Stimulated activated CD4-positive, alpha-beta T cell treated with anti-CD3 and anti-CD28 coated beads, Interleukin-1b, Interleukin-23, amount 100 ng/mL, for 48 hours (primary cell): ENCODE measurements around the gene PIMREG.

ENCODE experiments used
- DNase-seq: peaks from one replicate; pipeline ENCODE4 v3.0.0-alpha.2; 2020

PIMREG gene, protein sequence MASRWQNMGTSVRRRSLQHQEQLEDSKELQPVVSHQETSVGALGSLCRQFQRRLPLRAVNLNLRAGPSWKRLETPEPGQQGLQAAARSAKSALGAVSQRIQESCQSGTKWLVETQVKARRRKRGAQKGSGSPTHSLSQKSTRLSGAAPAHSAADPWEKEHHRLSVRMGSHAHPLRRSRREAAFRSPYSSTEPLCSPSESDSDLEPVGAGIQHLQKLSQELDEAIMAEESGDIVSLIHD

DNA sequence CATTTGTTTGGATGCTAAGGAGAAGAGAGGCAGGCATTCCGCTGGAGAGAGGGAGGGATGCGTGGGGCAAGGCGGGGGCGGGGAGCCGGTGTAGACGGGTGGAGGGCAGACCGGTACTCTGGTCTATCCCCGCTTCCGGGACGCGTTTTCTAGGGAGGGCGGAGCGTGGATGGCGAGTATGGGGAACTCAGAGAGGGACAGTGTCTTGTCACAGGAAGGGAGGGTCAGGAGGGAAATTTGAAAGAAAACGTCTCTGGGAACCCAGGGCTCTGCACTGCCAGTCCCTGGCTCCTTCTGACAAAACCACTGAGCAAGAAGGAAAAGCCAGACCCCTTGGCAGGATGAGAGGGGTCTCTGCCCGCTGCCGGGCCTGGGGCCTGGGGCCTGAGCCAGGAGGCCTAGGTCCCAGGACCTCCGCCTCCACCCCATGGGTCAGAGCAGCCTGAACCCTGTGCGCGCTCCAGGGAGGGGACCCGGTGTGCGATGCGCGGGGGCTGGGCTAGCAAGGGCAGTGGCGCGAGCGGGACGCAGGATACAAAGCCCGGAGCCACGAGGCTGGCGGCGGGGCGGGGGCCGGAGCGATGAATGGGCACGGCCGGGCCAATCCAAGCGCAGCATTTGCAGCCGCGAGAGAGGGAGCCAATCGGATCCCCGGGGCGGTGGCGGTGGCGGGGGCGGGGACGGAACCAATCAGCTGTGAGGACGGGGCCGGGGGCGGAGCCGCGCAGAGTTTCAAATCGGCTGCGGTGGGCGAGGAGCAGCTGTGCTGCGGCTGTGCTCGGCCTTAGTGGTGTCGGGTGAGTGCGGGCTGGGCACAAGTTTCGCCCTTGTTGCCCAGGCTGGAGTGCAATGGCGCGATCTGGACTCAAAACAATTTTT is at the start of gene PIMREG:
PIMREG (plus strand) TSS at position 764 of the 879 bp plus-strand sequence. CDS start 656 bp downstream, outside the sequence.
- DNase-seq: peak; percentile 95

DNA sequence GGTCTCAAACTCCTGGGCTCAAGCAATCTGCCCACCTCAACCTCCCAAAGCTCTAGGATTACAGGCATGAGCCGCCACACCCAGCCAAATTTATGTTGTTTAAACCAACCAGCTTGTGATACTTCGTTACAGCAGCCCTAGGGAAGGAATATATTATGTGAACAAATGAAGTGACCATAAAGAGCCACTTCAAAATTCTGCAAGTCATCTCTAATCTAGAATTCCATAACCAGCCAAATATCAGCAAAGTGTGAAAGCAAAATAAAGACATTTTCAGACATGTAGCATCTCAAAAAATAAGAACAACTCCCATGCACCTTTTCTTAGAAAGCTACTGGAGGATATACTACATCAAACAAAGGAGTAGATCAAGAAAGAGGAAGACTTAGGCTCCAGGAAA is 45.3 kb upstream of the PIMREG start:
- DNase-seq: no peak

DNA sequence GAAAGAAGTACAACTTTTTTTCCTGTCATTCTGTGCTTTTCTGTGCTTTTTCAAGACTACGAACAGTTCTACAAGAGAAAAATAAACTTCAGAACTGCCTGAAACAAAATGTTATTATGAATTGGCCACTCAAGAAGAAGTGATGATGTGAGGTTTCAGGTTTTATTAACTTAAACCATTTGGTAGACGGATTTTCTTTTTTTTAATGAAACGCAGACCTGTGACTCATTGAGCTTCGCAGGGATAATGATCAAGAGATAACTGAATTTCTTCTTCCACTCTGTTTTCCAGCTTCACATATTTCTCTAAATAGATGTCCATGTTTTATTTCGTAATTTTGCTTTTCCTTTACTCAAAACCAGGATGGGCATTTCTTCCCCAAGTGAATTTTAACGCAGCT is 42.0 kb upstream of the PIMREG start:
- DNase-seq: no peak

DNA sequence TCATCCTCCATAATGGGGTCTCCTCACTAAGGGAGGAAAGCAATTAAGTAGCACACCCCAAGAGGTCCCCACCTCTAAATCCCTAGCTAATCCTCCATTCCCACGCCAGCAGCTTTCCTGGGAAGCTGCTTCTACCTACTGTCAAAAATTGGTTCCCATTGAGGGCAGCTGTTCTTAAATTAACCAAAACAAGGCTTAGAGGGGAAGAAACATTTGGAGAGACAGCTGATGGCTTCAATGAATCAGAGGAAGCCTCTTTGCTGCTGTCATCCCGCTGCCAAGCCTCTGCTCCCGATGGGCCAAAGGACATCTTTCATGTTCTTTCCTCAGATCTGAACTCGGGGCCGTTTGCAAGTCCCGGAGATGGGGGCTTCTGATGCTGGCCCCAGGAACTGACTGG is 36.0 kb upstream of the PIMREG start:
- no peak for DNase-seq

DNA sequence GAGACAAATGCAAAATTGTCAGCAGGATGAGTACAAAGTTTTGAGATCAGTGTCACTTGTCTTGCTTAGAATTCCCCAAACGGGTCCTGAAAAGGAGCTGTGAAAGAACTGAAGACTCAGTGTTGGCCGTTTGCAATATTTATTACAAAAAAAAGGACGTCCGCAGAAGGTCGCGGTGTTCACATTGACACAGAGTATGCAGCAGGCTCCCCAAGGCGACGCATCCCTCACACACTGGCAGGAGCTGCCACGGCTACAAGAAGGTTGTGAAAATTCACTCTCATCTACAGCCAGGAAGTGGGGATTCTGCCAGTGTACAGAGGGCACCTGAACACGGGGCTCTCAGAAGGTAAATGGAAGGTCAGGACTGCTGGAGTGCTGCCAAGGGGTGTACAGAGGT is 35.5 kb upstream of the PIMREG start:
- no peak for DNase-seq

DNA sequence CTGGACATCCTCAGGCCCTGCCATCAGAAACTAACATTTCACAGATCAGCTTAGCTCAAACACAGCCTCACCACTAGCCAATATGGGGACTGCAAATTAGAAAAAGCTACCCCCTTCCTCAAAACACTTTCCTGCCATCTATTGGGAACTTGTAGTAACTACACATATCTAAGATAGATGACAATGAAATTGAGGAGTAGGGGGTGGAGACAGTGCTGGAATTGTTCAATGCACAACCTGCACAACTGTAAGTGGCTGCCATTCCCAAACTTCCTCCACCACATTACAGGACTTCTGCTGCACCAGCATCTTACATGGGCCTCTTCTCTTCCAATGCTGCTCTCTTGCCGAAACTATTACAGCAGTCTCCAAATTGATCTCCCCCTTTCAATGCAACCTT is 31.2 kb upstream of the PIMREG start:
- no peak for DNase-seq

DNA sequence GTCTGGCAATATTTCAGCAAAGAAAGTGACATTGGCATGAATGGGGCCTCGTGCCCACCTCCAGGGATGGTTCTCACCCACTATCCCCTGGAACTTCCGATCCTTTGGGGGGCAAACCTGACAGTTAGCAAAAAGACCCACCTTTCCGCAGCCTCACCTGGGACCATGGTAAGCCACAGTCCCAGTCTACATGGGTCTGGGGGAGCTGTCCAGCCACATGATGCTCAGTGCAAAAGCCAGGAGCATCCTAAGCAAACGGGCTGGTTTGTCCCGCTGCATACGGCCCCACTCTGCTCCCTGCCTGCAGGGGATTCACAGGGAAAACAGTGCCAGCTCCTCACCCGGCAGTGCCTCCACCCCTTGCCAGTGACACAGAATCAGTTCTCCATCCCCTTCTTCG is 28.6 kb upstream of the PIMREG start:
- DNase-seq: no peak

DNA sequence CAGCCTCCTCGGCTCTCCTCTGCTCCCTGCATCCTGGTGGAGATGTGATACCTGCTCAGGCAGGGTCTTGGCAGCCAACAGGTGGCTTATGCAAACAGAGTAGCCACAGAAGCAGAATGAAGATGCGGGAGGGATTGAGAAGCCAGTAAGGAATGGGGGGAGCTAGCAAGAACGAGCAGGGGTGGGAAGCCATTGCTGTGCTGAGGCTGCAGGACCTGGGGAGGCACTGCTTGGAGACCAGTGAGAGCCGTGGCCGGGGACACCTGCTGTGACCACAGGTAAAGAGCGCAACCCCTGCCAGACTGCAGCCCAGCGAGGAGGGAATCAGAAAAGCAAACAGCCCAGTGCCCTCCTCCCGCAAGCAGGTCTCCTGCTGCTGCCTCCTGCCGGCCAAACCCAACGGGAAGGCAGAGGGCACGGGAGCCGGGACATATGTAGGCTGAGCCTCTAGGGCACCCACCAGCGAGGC is 24.0 kb upstream of the PIMREG start:
- peak; percentile 19 for DNase-seq

DNA sequence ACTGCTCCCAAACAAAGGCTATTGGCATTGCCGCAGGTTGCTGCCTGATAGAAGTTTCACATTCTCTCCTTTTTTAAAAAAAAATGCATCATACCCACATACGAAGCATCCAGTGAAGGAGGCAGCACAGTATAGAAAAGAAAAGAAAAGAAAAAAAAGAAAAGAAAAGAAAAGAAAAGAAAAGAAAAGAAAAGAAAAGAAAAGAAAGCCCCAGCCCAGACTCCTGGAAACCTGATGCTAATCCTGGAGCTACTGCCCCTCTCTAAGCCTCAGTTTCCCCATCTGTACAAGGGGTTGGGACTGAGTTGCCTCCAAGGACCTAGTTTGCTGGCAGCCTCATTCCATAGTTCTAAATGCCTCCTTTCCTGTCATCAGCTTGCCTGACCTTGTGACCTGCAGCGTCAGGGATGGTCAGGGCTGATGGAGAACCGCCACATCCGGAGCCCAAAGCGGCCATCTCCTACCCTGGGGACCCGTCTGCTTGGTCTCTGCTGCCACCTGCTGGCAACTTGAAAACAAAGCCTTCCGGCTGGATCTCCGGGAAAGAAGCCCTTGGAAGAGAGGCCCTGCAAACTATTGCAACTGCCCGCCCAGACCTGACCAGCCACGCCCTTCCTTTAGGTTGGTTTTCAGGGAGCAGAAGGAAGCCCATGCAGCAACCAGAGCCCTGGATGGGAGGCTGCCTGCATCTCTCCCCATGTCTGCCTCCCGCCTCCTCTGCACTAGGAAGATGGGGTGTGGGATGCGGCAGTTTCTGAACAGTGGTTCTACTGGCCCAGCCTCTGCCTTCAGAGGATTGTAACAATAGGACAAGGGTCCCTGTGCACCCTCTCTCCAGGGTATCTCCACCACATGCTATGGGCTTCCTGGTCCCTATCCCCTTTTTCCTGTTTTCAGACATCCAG is 22.3 kb upstream of the PIMREG start:
- DNase-seq: peak; percentile 67

DNA sequence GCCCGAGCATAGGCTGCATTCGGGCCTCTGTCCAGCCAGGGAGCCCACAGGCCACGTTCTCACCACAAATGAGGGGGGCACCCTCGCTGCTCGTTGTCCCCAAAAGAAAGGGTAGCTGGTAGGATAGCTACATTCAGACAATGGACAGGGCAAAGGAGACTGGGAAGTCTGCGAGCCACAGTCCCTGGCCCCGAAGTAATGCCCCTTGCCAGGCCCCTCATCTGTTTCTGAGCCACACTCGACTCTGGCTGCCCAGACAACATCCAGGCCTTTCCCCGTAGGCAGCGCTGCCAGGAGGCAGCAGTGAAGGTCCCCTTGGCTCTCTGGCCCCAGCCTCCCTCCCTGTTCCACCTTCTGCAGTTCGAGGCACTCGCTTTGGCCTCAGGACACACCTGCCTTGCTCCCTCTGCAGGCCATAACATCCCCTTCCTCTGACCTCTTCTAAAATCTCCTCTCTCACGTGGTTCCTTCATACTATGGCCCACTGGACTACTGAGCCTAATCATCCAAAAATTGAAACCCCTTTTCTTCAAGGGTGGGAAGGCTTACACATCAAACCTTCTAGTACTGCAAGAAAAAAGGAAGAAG is 21.5 kb upstream of the PIMREG start:
- no peak for DNase-seq

DNA sequence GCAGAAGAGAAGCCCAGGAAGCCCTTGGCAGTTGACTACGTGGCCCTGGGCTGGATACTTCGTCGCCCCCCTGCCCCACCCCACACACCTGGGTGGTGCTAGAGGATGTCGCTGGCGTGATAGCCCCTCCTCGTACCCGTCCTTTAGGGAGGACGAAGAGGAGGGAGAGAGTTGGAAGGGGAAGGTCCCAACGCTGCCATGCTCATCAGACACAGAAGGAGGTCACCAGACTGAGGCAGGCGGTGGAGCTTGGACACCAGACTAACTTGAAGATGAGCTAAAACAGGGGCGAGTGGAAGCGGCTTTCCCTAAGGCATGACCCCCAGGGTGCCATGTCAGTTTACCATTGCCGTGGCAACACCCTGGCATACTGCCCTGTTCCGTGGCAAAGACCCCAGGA is 20.3 kb upstream of the PIMREG start:
- DNase-seq: no peak

DNA sequence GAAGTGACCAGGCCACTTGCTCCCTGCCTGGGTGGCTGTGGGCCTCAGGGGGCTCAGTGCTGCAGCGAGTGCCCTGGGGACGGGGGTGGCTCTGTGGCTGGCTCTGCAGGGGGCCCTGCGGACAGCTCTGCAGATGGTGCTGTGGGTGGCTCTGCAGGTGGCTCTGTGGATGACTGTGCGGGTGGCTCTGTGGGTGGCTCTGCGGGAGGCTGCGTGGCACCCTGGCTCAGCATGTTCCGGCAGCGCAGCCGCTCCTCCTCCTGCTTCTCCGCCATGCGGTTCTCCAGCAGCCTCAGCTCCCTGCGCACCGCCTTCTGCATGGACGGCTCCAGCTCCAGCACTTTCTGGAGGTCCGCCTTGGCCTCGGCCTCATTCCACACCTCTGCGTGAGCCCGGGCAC is 18.8 kb upstream of the PIMREG start:
- DNase-seq: no peak

DNA sequence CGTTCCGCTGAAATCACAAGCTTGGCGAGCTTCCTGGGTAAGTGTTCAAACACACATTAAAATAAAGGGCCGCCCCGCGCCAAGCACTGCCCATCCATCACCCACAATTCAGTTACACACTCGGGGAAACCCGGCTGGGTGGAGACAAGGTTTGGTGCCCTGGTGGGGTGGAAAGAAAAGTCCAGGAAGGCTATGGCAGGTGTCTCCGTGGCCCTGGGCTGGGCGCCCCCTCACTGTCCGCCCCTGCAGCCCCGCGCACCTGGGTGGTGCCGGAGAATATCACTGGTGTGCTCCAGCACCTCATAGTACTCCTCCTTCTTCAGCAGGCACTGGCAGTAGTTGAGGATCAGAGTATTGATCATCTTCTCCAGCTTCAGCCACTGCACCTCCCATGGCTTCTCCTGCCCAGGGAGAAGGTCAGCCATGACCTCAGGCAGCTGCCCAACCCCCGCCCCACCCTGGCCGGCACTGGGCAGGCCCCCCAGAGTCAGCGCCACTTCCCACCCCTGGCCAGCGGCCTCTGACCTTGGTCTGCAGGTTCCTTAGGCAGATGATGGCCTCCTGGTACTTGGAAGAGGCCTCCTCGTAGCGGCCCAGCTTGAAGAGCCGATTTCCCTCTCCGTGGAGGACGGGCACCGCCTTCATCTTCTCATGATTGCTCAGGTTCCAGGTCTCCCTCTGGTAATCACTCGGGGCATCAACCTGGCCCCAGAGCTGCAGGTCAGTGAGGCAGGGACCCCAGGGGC is 17.7 kb upstream of the PIMREG start:
- DNase-seq: no peak

DNA sequence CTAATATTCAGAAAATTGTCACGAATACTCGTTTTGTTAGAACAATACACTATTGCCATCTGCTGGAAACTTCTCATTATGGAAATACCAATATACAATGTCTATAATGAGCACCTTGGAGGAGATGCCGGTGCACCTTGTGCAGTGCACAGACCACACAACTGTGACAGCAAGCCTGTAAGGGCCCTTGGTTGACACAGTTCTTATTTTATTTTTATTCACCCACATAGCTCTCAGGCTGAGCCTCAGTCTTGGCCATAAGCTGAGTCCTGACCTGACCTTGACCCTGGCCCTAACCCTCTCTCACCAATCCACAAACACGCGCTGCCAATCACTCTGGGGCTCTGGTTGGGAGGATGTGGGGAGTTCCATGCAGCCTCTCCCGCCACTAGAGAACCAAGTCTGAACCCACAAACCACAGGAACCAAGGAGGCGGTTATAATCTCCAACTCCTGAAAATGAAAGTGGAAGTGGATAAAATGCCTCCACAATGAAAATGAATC is 16.9 kb upstream of the PIMREG start:
- DNase-seq: peak; percentile 31

DNA sequence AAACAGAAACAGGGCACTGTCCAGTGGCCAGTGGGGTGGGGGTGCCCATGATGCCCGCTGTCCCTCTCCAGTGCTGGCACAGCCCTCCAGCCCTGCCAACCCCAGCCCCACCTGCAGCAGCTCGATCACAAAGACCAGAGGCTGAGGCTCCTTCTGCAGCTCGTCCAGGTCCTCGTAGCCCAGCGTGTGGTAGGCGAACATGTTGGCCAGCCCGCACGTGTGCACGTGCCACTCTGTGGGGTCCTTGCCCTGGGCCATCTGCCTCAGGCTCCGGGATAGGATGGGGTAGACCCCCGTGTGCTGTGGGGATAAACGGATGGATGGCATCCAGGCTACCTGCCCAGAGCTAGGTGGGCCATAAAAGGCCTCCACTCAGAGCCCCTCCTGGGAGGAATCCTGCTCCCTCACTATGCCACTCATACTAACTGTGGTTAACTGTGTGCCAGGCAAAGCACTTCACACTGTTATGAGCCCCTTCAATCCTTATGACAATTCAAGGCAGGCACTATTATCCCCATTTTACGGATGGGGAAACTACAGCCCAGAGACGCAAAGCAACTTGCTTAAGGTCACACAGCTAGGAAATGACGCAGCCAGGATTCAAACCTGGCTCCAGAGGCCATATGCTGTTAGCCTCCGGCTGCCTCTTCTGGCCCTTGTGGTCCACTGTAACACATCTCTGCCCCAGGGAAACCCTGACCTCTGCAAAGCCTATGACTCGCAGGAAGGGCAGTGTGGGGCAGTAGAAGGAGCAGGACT is 15.9 kb upstream of the PIMREG start:
- no peak for DNase-seq

DNA sequence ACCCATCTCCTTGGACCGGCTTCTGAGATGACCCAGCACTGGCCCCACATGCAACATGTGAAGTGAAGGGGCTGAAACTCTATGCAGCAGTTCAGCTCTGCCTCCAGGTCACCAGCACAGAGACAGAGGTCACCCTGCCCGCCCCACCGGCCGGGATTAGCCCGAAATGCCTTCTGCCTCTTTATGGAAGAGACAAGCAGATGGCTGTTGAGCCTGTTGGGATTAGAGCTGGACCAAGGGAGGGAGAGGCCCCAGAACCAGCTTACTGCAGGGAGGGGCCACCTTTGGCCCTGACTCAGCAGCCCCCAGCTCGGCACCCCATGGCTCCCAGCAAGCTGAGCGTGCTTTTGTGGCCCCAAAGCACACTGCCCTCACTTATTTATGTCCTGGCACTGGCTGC is 15.0 kb upstream of the PIMREG start:
- no peak for DNase-seq

DNA sequence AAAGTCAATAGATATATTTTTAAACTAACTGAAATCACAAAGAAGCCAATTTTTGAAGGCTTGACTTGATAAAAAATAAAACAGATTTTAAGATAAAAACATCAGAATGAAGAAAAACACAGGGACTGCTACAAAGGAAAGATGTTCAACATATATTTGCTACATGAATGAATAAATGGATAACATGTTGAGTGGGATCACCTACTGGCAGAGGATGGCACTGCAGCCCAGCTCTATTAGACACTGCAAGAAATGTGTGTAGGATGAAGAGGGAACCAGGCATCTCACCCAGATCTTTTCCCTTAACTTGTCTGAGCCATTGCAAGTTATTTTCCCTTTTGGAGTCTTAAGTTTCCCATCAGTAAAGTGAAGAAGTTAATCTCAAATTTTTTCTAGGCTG is 13.5 kb upstream of the PIMREG start:
- DNase-seq: peak; percentile 14

DNA sequence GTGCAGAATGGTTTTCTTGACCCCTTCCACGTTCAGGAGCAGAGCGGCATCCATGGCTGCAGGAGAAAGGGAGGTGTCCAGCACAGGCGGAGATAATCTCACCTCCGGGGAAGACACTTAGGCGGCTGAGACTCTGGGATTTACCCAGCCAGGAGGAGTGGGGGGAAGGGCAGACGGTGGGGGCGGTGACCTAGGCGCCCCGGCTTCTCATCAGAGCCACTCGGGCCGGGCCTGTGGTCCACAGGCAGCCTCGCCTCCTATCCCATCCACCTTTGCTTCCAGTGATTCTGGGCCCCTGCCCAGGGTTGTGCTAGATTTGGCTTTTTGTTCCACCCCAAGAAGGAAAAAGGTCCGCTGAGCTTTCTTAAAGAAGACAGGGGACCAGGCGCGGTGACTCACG is 9.2 kb upstream of the PIMREG start, which contains the start of gene AIPL1:
AIPL1 (minus strand) TSS at position 71 of the 400 bp plus-strand sequence; CDS start at position 54, 17 bp downstream.
- no peak for DNase-seq

DNA sequence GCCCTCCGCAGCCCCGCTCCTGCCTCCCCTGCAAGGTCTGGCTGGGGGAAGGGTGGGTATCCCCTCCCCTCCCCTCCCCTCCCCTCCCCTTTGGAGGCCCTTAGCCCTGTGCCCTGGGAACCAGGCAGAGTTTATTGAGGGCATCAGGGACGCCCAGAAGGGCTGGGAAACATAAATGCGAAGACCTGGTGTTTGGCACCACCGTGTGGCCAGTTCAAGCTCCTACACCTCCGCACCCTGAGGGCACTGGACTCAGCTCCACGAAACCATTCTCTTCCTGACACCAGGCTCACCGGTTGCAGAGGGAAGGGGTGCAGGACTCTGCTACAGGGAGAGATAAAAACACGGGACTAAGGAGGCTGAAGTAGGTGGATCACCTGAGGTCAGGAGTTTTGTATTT is 8.3 kb upstream of the PIMREG start:
- peak; percentile 59 for DNase-seq

DNA sequence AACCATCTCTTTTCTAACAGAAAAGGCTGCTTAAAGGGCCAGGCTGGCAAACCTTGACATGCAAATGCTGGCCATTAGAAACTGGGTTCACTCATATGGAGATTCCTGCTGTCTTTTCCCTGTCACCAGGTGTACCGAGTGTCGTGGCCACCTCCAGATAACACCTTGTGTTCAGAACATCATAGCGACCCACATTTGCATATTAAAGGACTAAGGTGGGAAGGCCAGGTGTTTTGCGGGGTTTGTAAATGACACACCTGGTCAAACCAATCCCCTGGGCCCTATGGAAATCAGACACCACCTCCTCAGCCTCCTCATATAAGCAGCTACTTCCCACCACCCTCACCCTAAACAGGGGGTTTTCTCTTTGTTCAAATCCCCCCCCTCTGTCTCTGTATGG is 6.8 kb upstream of the PIMREG start:
- DNase-seq: no peak

DNA sequence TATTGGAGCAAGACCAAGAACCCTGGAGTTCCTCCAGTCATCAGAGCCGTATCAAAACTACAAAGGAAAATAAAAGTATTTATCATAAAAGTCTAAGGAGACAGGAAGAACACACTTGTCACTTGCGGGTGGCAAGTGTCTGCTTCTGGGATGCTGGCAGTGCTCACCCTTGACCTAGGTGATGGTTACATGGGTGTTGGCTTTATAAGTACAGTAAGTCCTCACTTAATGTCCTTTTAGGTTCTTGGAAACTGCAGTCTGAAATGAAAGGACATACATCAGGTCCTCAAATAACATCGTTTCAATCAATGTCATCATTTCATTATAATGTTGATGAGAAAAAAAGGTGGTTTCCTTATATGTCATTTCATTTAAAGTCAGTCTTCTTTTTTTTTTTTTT is 6.3 kb upstream of the PIMREG start:
- DNase-seq: no peak
